GM21786 (cell line): ENCODE data around the gene FOXP4.

ENCODE experiments used
- ATAC-seq: cut with Tn5 transposase; IDR thresholded peaks from one replicate; pipeline ENCODE4 v1.9.1; 2021; ENCODE audit not compliant: unreplicated experiment

Gene FOXP4

DNA sequence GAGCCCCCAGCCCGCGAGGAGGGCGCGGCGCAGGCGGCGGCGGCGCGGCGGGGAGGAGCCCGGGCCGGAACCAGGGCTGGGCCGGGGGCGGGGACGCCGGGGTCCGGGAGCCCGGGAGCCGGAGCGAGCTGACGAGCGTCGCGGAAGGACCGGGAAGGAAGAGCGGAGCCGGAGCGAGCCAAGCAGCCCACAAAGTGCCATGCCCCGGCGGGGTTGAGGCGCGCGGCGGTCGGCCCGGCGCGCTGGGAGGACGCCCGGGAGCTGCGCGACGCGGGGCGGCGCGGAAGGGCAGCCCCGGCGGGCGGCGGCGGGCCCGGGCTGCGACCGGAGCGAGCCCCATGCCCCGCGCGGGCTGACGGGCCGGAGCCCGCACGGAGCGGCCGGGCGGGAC is 289 bp downstream of the FOXP4 start:
- peak; percentile 28 for ATAC-seq

- ATAC-seq, result peak; percentile 6
Observed at GRCh38 chr6:41546866-41547798, 951 bp downstream of the FOXP4 start.

DNA sequence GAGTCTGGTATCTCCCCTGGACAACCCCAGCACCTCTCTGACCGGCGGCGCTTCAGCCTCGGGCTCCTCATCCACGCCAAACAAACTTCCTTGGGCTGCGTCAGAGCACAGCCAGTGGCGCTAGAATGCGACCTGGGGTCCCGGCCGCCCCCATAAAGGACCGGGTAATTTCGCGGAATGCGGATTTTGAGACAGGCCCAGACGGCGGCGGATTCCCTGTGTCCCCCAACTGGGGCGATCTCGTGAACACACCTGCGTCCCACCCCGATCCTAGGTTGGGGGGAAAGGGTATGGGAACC is 1.6 kb downstream of the FOXP4 start:
- no peak for ATAC-seq

GRCh38 chr6:41548098-41548840 is 2.1 kb downstream of the FOXP4 start:
- no peak for ATAC-seq

DNA sequence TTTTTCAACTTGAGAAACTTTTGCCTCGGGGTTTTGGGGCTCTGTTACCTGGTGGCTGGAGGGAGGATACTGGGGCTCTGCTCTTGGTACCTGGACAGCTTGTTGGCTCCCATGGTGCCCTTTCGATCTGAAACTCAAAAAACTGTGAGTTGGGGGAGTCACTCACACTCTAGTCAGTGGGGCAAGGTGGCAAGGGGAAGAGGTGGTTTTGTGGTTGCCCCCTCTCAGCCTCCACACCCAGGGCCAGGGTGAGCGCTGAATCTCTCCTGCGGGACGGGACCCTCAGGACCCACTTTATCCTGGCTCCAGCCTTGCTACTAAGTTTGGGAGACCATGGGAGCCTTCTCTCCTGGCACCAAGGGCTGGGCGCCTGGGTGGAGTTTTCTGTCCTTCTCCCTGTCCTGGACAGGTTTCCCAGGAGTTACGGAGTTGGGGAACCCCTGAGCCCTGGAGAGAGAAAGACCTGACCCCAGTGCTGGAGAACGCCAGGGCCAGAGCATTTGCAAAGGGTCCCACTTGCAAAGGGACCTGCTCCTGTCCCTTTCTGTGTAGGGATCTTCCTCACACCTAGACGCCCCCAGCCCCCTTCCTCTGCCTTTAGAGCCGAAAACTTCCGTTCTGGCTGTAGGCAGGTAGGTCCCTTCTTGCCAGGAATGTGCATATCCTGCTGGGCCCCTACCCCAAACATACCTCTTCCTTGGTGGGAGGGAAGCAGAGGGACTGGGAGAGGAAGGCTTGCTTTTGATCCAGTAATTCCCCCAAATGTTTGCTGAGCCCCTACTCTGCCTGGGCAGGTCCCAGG is 2.9 kb downstream of the FOXP4 start:
- ATAC-seq, result no peak

DNA sequence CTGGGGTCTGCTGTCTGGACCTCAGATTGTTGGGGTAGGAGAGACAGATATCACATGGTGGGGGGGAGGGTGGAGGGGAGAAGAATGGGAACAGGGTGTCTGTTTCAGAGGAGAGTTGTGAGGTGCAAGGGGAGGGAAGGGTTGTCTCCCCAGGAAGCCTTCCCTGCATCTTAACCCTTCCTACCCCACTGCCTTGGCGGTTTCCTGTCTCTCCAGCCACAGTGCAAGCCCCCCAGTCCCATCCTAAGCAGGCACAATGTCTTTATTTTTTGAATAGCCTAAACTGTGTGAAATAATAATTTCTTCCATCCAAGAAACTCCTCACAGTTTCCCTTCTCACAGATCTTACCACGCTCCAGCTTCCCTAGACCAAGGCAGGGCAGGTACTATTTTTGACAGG is 3.5 kb downstream of the FOXP4 start:
- ATAC-seq, result no peak

DNA sequence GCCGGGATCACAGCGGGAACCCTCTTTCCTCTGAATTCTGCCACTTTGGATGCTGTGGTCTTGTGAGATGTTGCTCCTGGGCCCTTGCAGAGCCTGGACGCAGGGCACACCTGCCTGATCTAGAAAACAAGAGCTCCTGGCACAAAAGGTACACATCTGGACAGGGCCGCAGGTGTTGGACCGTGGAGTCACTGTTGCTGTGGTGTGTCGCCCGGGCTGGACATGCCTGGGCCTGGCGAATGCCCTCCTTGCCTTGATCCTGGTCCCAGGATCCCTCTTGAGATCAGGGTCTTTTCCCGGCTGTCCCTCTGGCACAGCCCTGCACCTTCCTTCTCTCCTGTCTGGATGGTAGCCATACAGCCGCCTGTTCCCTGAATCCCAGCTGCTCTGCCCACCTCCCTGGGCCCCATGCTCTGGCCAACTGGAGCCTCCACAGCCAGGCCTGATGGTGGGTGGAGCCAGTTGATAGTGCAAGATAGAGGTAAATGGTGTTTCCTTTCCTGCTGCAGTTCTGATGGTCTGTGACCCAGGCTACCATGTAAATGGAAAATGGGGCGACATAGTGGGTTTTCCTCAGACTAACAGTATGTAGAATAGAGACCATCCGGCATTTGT is 5.0 kb downstream of the FOXP4 start:
- no peak for ATAC-seq

GRCh38 chr6:41551857-41552256 is 5.7 kb downstream of the FOXP4 start:
- no peak for ATAC-seq

DNA sequence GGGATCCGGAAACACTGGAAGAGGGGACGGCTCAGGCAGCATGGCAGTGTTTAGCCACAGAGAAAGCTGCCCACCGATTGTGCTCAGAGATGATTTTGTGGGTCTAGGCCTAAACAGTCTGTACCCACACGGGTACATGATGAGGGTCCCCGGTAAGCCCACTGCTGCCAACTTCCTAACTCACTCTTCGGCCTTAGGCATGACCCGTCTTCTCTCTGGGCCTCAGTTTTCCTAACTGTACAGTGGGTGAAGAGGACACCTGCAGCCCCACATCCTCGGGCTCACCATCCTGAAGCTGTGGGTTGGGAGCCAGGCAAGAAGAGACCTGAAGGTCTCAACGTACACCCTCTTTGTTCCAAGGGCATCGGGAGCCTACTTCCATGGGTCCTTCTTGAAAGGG is 6.5 kb downstream of the FOXP4 start:
- no peak for ATAC-seq

DNA sequence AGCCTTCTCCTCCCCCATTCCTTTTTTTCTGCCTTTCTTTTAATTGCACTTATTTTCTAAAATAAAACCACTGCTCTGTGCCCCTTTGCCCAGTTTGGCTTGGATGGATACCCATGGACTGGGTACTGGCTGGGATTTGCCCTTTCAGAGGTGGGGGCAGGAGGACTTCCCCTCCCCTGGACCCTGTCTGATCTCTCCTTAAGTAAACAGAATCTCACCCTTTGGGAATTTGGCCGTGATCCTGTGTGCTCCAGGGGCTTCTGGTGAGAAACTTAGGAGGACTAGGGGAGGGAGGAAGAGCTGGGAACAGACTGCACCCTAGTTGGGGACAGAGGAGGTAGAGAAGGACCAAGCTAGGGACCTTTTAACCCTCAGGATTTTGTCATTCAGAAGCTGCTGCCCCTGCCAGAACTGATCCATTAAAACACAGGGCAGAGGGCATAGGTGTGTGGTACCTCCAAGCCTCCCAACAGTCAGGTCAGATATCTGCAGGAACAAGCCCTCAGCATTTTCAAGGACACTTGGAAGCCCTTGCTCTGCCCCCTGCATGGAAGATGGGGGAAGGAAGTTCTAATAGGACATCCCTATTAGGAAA is 7.3 kb downstream of the FOXP4 start:
- ATAC-seq, result no peak

DNA sequence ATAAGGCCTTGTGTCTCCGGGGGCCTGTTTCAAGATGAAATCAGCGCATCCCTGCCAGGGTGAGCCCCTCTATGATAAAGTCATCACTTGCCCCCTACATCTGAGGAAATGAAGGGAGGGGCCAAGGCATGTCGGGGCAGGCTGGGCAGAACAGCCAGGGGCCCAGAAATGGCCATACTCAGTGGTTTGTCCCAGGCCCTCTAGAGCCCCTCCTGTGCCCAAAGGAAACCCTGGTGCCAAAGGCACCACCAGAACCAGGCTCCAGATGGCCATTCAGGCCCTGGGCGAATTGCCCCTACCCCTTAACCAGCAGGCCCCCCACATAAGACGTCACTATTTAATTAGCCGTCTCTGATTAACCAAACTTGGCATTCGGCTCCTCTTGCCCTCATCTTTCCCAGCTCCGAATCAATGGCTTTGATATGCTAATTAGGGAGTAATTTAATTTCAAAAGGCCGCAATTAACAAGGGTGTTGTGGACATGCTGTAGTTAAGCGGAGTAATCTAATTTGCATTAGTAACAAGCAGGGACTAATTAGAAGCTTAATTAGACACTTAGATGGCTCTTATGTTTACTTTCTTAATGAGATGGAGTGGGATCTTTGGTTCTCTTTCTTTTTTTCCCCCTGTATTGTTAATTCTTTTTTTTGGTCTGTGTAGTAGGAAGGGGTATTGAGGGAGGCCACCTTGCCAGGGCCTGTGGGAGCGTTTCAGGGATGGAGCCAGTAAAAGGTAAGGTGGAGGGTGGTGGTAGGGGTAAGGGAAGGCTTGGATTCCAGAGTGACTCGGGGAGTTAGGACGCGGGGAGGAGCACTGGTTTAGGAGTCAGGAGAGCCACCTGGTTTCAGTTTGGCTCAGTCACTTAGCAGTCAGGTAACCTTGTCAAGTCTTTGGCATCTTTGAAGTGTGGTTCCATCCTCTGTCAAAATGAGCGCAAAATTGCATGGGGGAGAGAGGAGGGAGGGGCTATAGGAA is 9.4 kb downstream of the FOXP4 start:
- ATAC-seq, result no peak

DNA sequence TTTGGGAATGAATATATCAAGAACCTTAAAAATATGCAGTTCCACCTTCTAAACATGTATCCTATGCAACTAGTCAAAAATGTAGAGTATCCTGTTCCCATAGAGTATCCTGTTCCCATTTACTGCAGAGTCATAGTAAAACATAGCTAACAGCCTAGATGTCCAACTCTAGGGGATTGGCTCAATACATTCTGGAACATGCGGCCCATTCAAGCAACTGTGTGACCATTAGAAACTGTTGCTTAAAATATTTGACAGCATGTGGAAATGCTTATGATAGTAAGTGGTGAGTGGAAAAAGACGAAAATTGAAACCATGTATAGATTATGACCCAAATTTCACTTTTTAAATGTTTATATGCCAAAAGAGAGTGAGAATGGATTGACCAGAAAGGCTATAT is 11.2 kb downstream of the FOXP4 start:
- ATAC-seq, result no peak

DNA sequence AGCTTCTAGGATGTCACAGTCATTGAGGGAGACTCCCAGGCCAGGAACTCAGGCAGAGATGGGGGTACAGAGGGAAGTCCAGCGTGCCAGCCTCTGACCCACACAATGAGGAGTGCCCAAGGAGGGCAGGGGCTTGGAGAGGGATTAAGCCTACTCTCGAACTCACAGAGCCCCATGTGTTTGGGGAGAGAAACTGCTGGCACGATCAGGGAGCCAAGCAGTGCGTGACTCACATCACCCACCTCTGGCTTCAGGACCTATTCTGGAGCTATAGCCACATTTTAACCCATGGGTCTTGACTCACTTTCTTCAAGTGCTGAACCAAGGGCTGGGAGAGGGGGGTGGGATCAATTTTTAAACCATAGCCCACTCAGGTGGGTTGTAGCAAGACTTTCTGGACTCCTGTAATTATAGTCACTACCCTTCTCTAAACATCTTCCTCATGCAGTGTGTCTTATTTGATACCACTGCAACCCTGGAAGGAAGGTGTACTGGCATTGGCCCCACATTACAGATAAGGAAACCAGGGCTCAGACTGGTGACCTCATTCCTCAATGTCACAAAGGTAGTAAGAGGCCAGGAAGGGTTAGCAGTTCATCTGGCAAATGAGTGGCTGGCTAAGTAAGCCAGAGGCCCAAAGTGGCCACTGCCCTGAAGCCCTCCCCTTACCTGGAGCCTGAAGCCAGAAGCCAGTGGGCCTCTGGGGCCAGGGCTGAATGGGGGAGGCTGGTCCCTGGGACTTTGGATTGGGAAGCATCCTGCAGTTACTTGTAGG is 12.0 kb downstream of the FOXP4 start:
- ATAC-seq, result no peak

DNA sequence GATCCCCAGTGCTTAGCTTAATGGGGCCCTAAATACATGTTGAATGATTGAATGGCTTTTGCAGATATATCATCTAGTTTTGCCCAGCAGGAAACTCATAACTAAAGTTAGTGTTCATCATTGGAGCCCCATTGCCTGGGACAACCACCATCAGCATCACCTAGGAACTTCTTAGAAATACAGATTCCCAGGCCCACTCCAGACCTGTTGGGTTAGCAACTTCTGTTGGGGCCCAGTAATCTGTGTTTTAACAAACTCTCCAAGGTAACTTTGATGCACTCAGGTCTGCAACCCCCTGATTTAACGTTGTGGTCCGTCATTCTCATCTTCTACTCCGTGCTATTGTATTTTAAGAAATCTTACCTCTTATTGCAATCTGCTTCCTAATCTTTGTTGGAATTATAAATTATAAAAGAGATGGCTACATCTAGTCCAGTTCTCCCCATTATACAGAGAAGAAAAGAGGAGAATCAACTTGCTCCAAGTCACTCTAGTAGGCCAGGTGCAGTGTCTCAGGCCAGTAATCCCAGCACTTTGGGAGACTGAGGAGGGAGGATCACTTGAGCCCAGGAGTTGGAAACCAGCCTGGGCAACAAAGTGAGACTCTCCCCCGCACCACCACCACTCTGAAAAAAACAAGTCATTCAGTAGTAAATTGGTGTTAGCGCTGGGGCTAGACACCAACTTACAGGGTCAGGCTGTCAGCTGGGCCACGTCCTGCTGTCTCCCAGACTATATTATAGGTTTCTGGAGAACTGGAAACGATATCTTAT is 13.7 kb downstream of the FOXP4 start:
- ATAC-seq, result no peak

DNA sequence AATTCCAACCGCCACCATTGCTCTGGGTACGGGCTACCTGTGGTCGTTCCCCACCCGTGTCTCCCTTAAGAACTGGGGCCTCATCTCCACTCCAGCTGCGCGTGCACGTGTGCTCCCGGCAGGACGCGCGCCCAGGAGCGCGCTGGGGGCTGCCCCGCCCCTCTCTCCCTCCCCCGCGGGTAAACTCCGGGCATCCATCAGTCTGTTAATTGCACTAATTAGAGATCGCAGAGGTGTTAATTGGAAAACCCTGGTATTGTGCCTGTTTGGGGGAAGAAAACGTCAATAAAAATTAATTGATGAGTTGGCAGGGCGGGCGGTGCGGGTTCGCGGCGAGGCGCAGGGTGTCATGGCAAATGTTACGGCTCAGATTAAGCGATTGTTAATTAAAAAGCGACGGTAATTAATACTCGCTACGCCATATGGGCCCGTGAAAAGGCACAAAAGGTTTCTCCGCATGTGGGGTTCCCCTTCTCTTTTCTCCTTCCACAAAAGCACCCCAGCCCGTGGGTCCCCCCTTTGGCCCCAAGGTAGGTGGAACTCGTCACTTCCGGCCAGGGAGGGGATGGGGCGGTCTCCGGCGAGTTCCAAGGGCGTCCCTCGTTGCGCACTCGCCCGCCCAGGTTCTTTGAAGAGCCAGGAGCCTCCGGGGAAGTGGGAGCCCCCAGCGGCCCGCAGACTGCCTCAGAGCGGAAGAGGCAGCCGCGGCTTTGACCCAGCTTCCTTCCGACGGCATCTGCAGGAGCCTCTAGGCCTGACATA is 14.4 kb downstream of the FOXP4 start:
- ATAC-seq, result peak; percentile 73

- ATAC-seq, result no peak
Observed at GRCh38 chr6:41561416-41561815, 15.2 kb downstream of the FOXP4 start.
